ENCODE data around the gene WBP1. TPM values are rescaled to one million over a fixed set of nuclear protein-coding genes. Genes with fewer than 3 reads are reported as not detected.

Gene WBP1
- polyA plus RNA-seq, 1 experiment = 56.0 TPM

DNA sequence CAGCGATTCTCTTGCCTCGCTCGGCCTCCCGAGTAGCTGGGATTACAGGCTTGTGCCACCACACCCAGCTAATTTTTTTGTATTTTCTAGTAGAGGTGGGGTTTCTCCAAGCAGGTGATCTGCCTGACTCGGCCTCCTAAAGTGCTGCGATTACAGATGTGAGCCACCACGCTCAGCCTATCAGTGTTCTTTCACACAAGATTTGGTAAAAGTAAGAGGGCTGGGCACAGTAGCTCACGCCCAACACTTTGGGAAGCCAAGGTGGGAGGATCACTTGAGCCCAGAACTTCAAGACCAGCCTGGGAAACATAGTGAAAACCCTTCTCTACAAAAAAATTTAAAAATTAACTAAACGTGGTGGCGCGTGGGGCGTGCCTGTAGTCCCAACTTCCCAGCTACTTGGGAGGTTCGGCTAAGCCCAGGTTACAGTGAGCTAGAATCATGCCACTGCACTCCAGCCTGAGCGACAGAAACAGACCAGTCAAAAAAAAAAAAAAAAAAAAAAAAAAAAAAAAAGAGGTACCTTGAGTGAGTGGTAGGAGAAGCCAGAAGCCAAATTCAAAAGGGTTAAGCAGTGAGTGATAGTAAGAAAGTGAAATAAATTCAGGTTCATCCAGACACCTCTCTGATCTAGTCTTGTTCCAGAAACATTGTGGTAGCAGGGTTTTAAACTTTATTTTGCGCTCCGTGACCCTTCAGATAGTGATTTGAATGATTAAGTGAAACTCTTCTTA is 13.3 kb downstream of the WBP1 start:
- peak overlapping the region; percentile 89 for H3K27ac ChIP-seq (ENCODE audit: low read depth, low read length)
- no peaks in the 10 kb centered on the region for H3K27me3 ChIP-seq (ENCODE audit: control insufficient read depth, insufficient read depth, low read length)
- peak overlapping the region; percentile 89 for H3K4me3 ChIP-seq (ENCODE audit: low read depth, low read length)
- H3K9me3 ChIP-seq (ENCODE audit: control insufficient read depth, insufficient read depth, low read length) = no peaks in the 10 kb centered on the region; the same call in 1 of the 2 replicates
- ChIA-PET POLR2A (interaction anchor here (2.9 kb wide), 1 partner anchor 13 kb away, joined by 13 read pairs; the partner anchor contains the start of gene WBP1), CTCF (interaction anchor here (0.6 to 1.4 kb wide), 3 partner anchors 12 to 118 kb away, joined by 3 to 5 read pairs (median 4); partner anchors contain the start of genes CCDC142, INO80B and TTC31)
- TF ChIP-seq, protein P1, sequence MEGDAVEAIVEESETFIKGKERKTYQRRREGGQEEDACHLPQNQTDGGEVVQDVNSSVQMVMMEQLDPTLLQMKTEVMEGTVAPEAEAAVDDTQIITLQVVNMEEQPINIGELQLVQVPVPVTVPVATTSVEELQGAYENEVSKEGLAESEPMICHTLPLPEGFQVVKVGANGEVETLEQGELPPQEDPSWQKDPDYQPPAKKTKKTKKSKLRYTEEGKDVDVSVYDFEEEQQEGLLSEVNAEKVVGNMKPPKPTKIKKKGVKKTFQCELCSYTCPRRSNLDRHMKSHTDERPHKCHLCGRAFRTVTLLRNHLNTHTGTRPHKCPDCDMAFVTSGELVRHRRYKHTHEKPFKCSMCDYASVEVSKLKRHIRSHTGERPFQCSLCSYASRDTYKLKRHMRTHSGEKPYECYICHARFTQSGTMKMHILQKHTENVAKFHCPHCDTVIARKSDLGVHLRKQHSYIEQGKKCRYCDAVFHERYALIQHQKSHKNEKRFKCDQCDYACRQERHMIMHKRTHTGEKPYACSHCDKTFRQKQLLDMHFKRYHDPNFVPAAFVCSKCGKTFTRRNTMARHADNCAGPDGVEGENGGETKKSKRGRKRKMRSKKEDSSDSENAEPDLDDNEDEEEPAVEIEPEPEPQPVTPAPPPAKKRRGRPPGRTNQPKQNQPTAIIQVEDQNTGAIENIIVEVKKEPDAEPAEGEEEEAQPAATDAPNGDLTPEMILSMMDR (IDR thresholded peaks at IDR 0.05; ENCODE audit: low read depth, low read length) = no peak
- no peak for DNase-seq (ENCODE audit: low read depth, low spot score)

DNA sequence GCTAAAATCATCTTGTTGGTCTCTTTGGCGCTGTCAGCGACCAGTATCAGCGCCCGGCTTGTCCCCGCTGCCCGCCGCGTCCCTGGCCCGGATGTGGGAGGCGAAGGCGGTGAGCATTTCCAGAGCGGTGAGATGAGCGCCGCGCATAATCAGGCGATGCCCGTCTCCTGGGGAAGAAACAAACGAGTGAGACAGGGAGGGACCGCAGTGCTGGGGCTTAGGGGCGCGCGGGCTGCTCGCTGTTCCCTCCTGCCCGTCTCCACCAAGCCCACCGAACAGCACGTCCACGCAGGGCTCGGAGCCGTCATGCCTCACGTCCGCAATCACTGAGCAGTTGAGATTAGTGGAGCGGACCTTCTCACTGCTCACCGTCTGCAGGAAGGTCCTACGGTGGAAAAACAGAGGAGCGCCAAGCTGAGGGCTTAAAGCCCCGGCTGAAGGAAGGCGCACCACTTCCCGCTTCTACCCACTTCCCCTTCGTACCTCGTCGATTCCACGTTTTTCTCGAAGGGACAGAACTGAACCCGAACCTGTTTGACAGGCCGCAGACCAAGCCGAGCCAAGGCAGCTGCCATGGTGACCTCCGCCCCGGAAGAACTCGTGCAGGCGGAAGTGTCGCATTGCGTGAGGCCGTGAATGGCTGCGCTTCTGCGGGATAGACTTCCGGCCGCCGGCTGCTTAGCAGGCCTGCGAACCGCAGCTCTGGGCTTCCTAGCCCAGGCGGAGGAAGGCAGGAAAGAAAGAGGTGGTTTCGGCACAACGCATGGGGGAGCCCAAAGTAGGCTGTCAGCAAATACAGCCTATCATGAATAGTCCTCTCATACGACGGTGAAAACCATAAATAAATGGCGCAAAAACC is 14.1 kb downstream of the WBP1 start, which contains the start of gene MRPL53:
Gene MRPL53, minus strand, starts transcription at position 595 of the 859 bp plus-strand sequence. Its CDS starts 20 bp downstream, at position 575.
- H3K27ac ChIP-seq (ENCODE audit: low read depth, low read length) = peak within 1 kb of the TSS; percentile 89
- POLR2A ChIA-PET = interaction anchor here (0.8 to 2.9 kb wide), 4 partner anchors 10 to 32 kb away, joined by 3 to 13 read pairs (median 11); partner anchors contain the start of genes CCDC142, INO80B, TTC31 and WBP1
- CTCF ChIA-PET = interaction anchor here (0.9 to 1.4 kb wide), 3 partner anchors 11 to 12 kb away, joined by 3 to 6 read pairs (median 5); partner anchors contain the start of genes CCDC142 and TTC31

DNA sequence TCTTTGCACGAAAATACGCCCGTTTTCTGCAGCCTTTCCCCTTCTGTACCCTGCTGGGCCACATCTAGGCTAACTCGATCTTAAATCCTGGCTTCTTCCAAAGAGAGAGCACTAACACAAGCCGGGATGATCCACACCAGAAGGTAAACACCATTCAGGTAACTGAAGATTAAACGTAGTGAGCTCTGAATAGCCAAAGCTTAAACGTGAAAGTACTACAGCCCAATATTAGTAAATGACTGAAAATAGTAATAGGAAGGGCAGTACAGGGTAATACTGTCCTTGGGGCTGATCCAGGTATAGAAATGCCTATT is 14.7 kb downstream of the WBP1 start:
- POLR2A ChIA-PET = interaction anchor here (0.8 to 2.9 kb wide), 4 partner anchors 9 to 31 kb away, joined by 3 to 13 read pairs (median 11); partner anchors contain the start of genes CCDC142, INO80B, TTC31 and WBP1

More for the DNA sequence above, 14.1 kb downstream of the WBP1 start, which contains the start of gene MRPL53:
- Histone ChIP-seq H3K4me3 (ENCODE audit: low read depth, low read length) (peak within 1 kb of the TSS; percentile 89), H3K9me3 (ENCODE audit: control insufficient read depth, insufficient read depth, low read length) (no peaks in the 10 kb centered on the region; the same call in 1 of the 2 replicates), H3K27me3 (ENCODE audit: control insufficient read depth, insufficient read depth, low read length) (no peaks in the 10 kb centered on the region)
- DNase-seq (ENCODE audit: low read depth, low spot score) = peak; percentile 83
- TF ChIP-seq, protein P1 (IDR thresholded peaks at IDR 0.05; ENCODE audit: low read depth, low read length) = no peak

DNA sequence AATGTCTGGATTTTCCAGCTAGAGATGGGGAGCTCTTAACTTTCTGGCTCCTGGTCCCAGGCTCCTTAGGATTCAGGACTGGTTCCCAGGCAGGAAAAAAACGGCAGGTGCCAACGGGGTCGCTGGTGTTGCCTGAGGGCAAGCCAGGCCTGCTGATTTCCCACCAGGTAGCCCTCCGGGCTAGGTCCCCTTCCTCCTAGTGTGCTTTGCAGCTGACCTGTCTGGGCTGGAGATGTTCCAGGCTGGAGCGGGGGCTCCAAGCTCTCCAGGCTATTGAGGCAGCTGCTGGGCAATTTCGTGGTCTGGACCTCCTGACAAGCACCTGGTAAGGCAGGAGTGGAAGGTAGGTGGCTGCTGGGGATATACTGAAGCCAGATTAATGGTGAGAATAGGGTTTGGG is 16.2 kb downstream of the WBP1 start:
- ChIA-PET CTCF (interaction anchor here (0.6 to 0.9 kb wide), 3 partner anchors 9 to 170 kb away, joined by 3 to 4 read pairs (median 3); no protein-coding TSS in a partner anchor), POLR2A (interaction anchor here (0.8 kb wide), 1 partner anchor 17 kb away, joined by 3 read pairs; no protein-coding TSS in a partner anchor)
- no peaks in the 10 kb centered on the region for H3K27me3 ChIP-seq (ENCODE audit: control insufficient read depth, insufficient read depth, low read length)
- DNase-seq (ENCODE audit: low read depth, low spot score) = no peak
- no peak overlapping the region for H3K27ac ChIP-seq (ENCODE audit: low read depth, low read length)
- no peaks in the 10 kb centered on the region; the same call in 1 of the 2 replicates for H3K9me3 ChIP-seq (ENCODE audit: control insufficient read depth, insufficient read depth, low read length)
- TF ChIP-seq, protein P1 (IDR thresholded peaks at IDR 0.05; ENCODE audit: low read depth, low read length) = no peak
- no peak overlapping the region for H3K4me3 ChIP-seq (ENCODE audit: low read depth, low read length)

More for the DNA sequence above, 14.7 kb downstream of the WBP1 start:
- TF ChIP-seq, protein P1 (IDR thresholded peaks at IDR 0.05; ENCODE audit: low read depth, low read length) = no peak
- CTCF ChIA-PET = interaction anchor here (0.9 to 1.1 kb wide), 2 partner anchors 10 to 13 kb away, joined by 3 to 6 read pairs; partner anchors contain the start of genes CCDC142 and TTC31
- Histone ChIP-seq H3K27me3 (ENCODE audit: control insufficient read depth, insufficient read depth, low read length) (no peaks in the 10 kb centered on the region), H3K27ac (ENCODE audit: low read depth, low read length) (peak overlapping the region; percentile 89), H3K4me3 (ENCODE audit: low read depth, low read length) (peak overlapping the region; percentile 89), H3K9me3 (ENCODE audit: control insufficient read depth, insufficient read depth, low read length) (no peaks in the 10 kb centered on the region; the same call in 1 of the 2 replicates)
- DNase-seq (ENCODE audit: low read depth, low spot score) = no peak
